ENCODE data around the gene GSTM2.
A peak's percentile ranks its signal among the peaks of the same experiment; 100 is the strongest.

GSTM2 gene

DNA sequence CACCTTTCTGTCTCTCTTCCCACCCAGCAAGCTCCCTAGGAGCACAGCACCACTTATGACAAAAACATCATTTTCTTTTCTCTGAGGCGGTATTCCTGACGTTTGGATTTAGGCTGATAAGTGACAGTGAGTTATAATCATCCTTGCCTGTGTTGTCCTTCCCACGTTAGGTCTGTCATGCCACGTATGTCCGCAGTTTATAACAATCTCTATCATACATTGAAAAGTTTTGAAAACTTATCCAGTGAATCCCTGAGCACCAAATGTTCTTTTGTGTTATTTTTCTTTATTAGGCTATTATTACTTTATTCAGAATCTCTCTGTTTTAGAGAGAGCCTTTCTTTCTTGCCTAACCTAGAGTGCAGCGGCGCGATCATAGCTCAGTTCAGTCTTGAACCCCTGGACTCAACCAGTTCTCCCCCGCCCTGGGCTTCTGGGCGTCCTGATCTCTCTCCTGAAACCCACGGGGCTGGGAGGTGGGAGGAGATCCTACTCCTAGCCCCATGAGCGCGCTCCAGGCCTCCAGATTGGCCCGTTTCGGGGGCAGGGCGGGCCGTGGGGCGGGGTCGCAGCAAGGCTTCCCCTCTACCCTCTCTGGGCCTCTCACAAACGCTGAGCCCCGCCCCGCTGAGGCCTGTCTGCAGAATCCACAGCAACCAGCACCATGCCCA lies at the start of gene GSTM2:
Gene GSTM2, plus strand, starts transcription at position 606 of the 671 bp plus-strand sequence. Its CDS starts 59 bp downstream, at position 665.
- no peaks in the 10 kb centered on the region for H3K36me3 ChIP-seq (ENCODE audit: control insufficient read depth, insufficient read depth, low read length)
- H3K27me3 ChIP-seq (replicated peaks; ENCODE audit: control insufficient read depth, insufficient read depth, low read length), result no peaks in the 10 kb centered on the region
- DNase-seq (ENCODE audit: extremely low read depth, insufficient read length), result peak; percentile 85
- H3K4me3 ChIP-seq (replicated peaks; ENCODE audit: low read depth, low read length), result peak within 1 kb of the TSS; percentile 48
- no peak for TF ChIP-seq CTCF (IDR thresholded peaks at IDR 0.05; ENCODE audit: insufficient read depth, low read length, poor library complexity, severe bottlenecking)

DNA sequence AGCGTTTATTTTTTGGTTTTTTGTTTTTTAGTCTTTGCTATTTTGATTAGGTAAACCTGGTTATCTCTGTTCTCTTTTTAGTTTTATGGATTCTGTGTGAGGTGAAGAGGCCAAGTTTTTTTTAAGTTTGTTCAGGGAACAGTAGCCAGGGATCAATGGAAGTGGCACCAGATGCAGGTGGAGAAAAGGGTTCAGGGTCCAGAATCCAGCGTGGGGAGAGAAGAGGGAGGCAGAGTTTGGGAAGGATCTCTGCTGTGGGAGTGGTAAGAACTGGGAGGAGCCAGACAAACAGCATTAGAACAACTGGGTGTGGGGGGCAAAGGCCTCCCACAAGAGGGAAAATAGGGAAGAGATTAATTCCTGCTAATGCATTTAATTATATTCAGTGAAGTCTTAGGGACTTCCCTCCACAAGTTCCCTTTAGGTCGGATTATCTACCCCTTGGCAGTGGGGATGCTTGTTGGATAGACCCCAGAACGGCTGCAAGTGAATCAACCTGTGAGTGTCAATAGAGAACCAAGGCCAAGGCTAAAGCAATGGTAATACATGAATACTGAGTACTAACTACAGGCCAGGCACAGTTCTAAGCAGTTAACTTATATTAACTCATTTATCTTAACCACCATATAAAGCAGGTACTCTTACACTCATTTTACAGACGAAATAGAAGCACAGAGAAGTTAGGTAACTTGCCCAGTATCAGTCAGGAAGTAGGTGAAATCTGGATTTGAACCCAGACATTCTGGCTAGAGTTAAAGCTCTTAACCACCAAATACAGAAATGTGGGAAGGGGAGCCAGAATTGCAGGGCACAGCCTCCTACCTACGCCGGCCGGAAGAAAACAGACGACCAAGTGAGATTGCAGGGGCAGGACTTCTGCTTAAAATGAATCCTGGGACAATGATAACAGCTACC lies 48.9 kb upstream of the GSTM2 start:
- TF ChIP-seq CTCF (IDR thresholded peaks at IDR 0.05; ENCODE audit: insufficient read depth, low read length, poor library complexity, severe bottlenecking), result no peak
- no peak for DNase-seq (ENCODE audit: extremely low read depth, insufficient read length)
- Histone ChIP-seq H3K4me3 (replicated peaks; ENCODE audit: low read depth, low read length) (peak overlapping the region; percentile 73), H3K36me3 (ENCODE audit: control insufficient read depth, insufficient read depth, low read length) (no peaks in the 10 kb centered on the region), H3K27me3 (replicated peaks; ENCODE audit: control insufficient read depth, insufficient read depth, low read length) (no peaks in the 10 kb centered on the region)

DNA sequence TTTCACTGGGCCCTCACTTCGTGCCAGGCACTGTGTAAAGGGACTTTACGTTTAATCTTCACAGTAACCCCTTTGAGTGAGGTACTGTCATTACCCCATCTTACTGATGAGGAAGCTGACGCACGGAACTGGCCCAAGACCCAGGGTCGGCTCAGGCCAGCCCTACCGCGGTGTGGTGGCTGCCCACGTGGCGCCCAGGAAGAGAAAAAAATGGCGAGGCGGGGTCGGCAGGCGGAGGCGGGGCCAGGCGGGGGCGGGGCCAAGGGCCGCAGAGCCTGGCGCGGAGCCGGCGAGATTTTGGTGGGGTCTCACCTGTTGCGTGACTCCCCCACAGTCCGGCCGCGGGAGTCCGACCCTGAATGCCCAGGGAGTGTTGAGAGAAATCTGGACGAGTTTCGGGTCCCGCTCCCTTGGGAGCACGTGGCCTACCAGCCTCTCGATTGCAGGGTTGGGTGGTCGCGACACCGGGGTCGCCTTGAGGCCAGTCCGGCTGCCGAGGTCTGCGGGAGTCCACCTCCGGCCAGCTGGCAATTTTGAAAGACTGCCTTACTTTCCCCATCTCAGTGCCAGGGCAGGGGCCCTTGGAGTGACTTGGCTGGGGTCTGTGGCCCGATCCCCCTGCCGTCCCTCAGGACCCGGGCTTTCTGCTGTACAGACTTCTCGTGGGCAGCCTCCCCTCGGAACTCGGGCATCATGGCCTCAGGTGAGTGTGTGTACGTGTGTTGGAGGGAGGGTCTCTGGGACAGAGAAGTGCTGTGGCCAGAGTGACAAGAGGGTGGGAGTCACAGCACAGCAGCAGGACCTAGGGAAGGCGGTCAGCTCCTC lies 48.1 kb upstream of the GSTM2 start, which contains the start of the genes AMPD2 and GNAT2:
Gene AMPD2, plus strand, starts transcription at position 262 of the 825 bp plus-strand sequence. CDS start 1,339 bp downstream, outside the sequence.
Gene GNAT2, minus strand, starts transcription at position 41 of the 825 bp plus-strand sequence. CDS start 6,746 bp downstream, outside the sequence.
- peak; percentile 84 for DNase-seq (ENCODE audit: extremely low read depth, insufficient read length)
- Histone ChIP-seq H3K4me3 (replicated peaks; ENCODE audit: low read depth, low read length) (peak within 1 kb of the TSS; percentile 73), H3K27me3 (replicated peaks; ENCODE audit: control insufficient read depth, insufficient read depth, low read length) (no peaks in the 10 kb centered on the region), H3K36me3 (ENCODE audit: control insufficient read depth, insufficient read depth, low read length) (no peaks in the 10 kb centered on the region)
- TF ChIP-seq CTCF (IDR thresholded peaks at IDR 0.05; ENCODE audit: insufficient read depth, low read length, poor library complexity, severe bottlenecking), result no peak

DNA sequence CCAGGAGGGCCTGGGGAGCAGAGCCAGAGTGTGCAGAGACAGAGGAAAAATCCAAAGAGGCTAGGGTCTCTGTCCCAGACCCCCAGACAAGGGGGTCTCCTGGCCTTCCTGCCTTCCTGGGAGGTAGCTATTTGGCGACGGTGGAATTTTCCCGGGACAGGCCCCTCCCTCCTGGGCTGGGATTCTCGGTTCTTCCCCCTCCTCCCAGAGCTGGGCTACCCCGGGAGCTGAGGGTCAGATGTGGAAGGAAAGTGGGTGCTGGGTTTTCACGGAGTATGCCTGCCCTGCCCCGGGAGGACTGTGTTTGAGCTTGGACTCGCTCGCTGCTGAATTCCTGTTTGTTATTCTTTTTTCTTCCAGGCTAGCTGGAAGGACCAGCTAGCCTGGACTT lies 47.5 kb upstream of the GSTM2 start:
- no peak for TF ChIP-seq CTCF (IDR thresholded peaks at IDR 0.05; ENCODE audit: insufficient read depth, low read length, poor library complexity, severe bottlenecking)
- DNase-seq (ENCODE audit: extremely low read depth, insufficient read length), result no peak
- Histone ChIP-seq H3K36me3 (ENCODE audit: control insufficient read depth, insufficient read depth, low read length) (no peaks in the 10 kb centered on the region), H3K27me3 (replicated peaks; ENCODE audit: control insufficient read depth, insufficient read depth, low read length) (no peaks in the 10 kb centered on the region), H3K4me3 (replicated peaks; ENCODE audit: low read depth, low read length) (peak overlapping the region; percentile 73)

DNA sequence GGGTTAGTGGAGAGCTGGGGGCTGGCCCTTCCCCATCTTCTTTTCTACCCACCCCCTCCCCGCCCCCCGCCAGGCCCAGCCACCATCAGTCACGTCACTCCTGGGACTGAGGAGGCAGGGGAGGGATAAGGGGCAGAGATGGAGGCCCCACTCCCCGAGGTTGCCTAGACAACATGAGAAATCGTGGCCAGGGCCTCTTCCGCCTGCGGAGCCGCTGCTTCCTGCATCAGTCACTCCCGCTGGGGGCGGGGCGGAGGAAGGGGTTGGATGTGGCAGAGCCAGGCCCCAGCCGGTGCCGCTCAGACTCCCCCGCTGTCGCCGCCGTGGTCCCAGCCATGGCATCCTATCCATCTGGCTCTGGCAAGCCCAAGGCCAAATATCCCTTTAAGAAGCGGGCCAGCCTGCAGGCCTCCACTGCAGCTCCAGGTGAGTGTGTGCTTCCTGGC lies 47.0 kb upstream of the GSTM2 start:
- TF ChIP-seq CTCF (IDR thresholded peaks at IDR 0.05; ENCODE audit: insufficient read depth, low read length, poor library complexity, severe bottlenecking), result no peak
- peak overlapping the region; percentile 73 for H3K4me3 ChIP-seq (replicated peaks; ENCODE audit: low read depth, low read length)
- DNase-seq (ENCODE audit: extremely low read depth, insufficient read length), result peak; percentile 83

More for the DNA sequence above, 47.0 kb upstream of the GSTM2 start:
- H3K27me3 ChIP-seq (replicated peaks; ENCODE audit: control insufficient read depth, insufficient read depth, low read length), result no peaks in the 10 kb centered on the region
- no peaks in the 10 kb centered on the region for H3K36me3 ChIP-seq (ENCODE audit: control insufficient read depth, insufficient read depth, low read length)
